Tibial artery (tissue), 4 donors: Measurements from ENCODE around the gene HHAT.

Experiments
- DNase-seq, 2 donors: peaks; one replicate each; pipeline ENCODE4 v3.0.0-alpha.2; 2019
- H3K27ac ChIP-seq, 2 donors: fragments of 200-600 bp; sonication (generic) in 1 of 2; 1 replicate in 1 of 2; 2 replicates in 1 of 2; pipeline ENCODE4 v1.5.1; 2018 to 2019; ENCODE audit warnings: mild to moderate bottlenecking in 1 of 2
- H3K27me3 ChIP-seq, 2 donors: fragments of 200-600 bp; sonication (generic) in 1 of 2; one replicate each; pipeline versions ENCODE4 v1.5.1 to v1.6.0; 2016 to 2019
- H3K36me3 ChIP-seq, 3 donors: fragments of 200-600 bp; sonication (generic) in 2 of 3; one replicate each; pipeline ENCODE4 v1.5.1; 2016 to 2019; ENCODE audit warnings: mild to moderate bottlenecking in 2 of 3
- H3K4me1 ChIP-seq, 4 donors: fragments of 200-600 bp; sonication (generic) in 2 of 4; 1 replicate in 3 of 4; 2 replicates in 1 of 4; pipeline ENCODE4 v1.5.1; 2016 to 2019
- H3K4me3 ChIP-seq, 2 donors: fragments of 200-600 bp; sonication (generic) in 1 of 2; 1 replicate in 1 of 2; 2 replicates in 1 of 2; pipeline ENCODE4 v1.5.1; 2018 to 2019; ENCODE audit warnings: mild to moderate bottlenecking in 2 of 2
- H3K9me3 ChIP-seq, 3 donors: fragments of 200-600 bp; sonication (generic) in 1 of 3; one replicate each; pipeline ENCODE4 v1.5.1; 2016 to 2019
- intact Hi-C: fragments of 100-400 bp; cut with DNase I; formaldehyde crosslinking; loops from one replicate; pipeline ENCODE4 v1.15.0; 2023; ENCODE audit warnings: low total_unique reads
- TF ChIP-seq, protein P1 (sequence below), 2 experiments: fragments of 200-600 bp in 1 of 2; fragments of 450-650 bp in 1 of 2; IDR thresholded peaks; one replicate each; pipeline ENCODE4 v1.5.1; 2017 to 2019; ENCODE audit warnings: antibody characterized with exemption in 2 of 2, mild to moderate bottlenecking in 1 of 2, moderate library complexity in 1 of 2

HHAT gene

GRCh38 chr1:210645582-210646257, 317.0 kb downstream of the HHAT start:
- H3K4me3 ChIP-seq: no peak overlapping the region
- no peaks in the 10 kb centered on the region for H3K9me3 ChIP-seq
- no peaks in the 10 kb centered on the region for H3K4me1 ChIP-seq
- intact Hi-C loops: loop anchor here (5.0 kb wide), 1 partner anchor 1258 kb away; no protein-coding TSS in a partner anchor
- H3K27me3 ChIP-seq: no peaks in the 10 kb centered on the region
- no peaks in the 10 kb centered on the region for H3K36me3 ChIP-seq
- TF ChIP-seq, protein P1, sequence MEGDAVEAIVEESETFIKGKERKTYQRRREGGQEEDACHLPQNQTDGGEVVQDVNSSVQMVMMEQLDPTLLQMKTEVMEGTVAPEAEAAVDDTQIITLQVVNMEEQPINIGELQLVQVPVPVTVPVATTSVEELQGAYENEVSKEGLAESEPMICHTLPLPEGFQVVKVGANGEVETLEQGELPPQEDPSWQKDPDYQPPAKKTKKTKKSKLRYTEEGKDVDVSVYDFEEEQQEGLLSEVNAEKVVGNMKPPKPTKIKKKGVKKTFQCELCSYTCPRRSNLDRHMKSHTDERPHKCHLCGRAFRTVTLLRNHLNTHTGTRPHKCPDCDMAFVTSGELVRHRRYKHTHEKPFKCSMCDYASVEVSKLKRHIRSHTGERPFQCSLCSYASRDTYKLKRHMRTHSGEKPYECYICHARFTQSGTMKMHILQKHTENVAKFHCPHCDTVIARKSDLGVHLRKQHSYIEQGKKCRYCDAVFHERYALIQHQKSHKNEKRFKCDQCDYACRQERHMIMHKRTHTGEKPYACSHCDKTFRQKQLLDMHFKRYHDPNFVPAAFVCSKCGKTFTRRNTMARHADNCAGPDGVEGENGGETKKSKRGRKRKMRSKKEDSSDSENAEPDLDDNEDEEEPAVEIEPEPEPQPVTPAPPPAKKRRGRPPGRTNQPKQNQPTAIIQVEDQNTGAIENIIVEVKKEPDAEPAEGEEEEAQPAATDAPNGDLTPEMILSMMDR (IDR thresholded peaks at IDR 0.05): no peak
- no peak overlapping the region for H3K27ac ChIP-seq
- DNase-seq: no peak

DNA sequence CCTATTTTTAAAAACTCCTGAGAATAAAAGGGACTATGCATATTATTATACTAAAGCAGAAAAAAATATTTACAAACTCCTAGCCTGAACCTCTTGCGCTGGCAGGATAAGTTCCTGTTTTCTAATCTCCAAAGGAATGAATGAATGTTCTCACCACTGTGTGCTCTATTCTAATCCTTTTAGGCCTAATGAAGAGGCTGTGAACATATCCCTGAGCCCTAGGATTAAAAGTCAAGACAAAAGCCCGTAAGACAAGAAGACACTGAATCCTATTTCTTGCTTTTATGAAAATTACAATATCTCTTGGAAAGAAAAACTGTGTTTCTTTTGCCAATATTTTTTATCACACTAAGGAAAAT, 317.5 kb downstream of the HHAT start:
- no peak overlapping the region for H3K4me3 ChIP-seq
- TF ChIP-seq, protein P1 (IDR thresholded peaks at IDR 0.05): no peak
- no peaks in the 10 kb centered on the region for H3K4me1 ChIP-seq
- intact Hi-C loops: loop anchor here (5.0 kb wide), 1 partner anchor 1259 kb away; no protein-coding TSS in a partner anchor
- H3K27ac ChIP-seq: no peak overlapping the region
- H3K9me3 ChIP-seq: no peaks in the 10 kb centered on the region
- no peak for DNase-seq
- no peaks in the 10 kb centered on the region for H3K27me3 ChIP-seq
- H3K36me3 ChIP-seq: no peaks in the 10 kb centered on the region

- Histone ChIP-seq H3K27ac (no peak overlapping the region), H3K4me3 (no peak overlapping the region), H3K36me3 (no peaks in the 10 kb centered on the region), H3K27me3 (no peaks in the 10 kb centered on the region), H3K9me3 (no peaks in the 10 kb centered on the region), H3K4me1 (no peaks in the 10 kb centered on the region)
- intact Hi-C loops: loop anchor here (5.0 kb wide), 1 partner anchor 1260 kb away; no protein-coding TSS in a partner anchor
- TF ChIP-seq, protein P1 (IDR thresholded peaks at IDR 0.05): no peak
- DNase-seq: no peak
These were observed 319.0 kb downstream of the HHAT start for GRCh38 chr1:210647406-210648333.

DNA sequence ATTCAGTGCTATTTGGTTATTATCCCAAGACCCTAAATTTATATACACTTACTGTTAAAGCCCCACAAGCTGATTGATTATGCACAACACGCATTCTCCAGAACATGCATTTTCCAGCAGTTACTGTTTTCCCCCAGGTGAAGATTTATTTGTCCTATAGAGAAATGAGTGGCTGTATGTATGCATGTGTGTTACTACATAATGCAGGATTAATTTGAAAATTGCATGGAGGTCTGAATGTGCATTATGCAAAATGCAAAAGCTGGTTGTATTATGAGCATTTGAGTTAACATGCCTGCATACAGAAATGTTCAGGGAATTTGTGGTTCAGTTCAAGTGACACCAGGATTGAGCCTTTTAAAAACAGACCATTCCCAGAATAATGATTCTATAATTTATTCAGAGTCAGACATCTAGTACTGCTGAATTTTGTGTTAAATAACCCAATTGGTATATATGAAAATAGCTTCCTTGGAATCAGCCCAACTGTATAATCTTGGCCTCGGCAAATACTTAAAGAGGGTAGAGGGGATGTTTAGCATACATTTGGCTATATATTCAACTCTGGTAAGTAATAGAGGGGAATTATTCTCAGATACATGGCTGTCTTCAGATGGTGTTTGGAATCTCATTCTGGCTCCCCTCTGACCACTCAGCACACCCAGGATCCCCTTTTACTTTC, 320.0 kb downstream of the HHAT start:
- no peaks in the 10 kb centered on the region for H3K9me3 ChIP-seq
- H3K4me1 ChIP-seq: no peaks in the 10 kb centered on the region
- H3K4me3 ChIP-seq: no peak overlapping the region
- TF ChIP-seq, protein P1 (IDR thresholded peaks at IDR 0.05): no peak
- H3K27ac ChIP-seq: no peak overlapping the region
- no peak for DNase-seq
- H3K27me3 ChIP-seq: no peaks in the 10 kb centered on the region
- no peaks in the 10 kb centered on the region for H3K36me3 ChIP-seq
- intact Hi-C loops: loop anchor here (5.0 kb wide), 1 partner anchor 1261 kb away; no protein-coding TSS in a partner anchor

DNA sequence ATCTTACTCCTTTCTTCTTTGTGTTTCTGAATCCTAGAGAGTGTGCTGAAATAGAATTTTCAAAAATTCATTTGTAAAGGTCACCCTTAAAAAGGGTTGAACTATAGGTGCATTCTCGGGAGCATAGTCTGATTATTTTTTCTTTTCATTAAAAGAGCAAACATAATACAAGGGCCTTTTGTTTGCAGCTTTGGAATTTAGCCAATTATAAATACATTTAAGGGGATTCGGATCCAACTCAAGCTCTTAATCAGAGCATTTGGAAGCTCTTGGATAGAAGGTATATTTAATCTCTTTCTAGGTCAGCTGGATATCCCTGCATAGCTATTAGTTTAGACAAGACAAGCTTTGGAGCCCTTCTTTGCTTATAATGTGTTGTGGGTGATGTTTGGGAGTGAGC, 321.7 kb downstream of the HHAT start:
- H3K27ac ChIP-seq: no peak overlapping the region
- H3K4me1 ChIP-seq: no peaks in the 10 kb centered on the region
- H3K27me3 ChIP-seq: no peaks in the 10 kb centered on the region
- H3K36me3 ChIP-seq: no peaks in the 10 kb centered on the region
- no peak overlapping the region for H3K4me3 ChIP-seq
- H3K9me3 ChIP-seq: no peaks in the 10 kb centered on the region
- TF ChIP-seq, protein P1 (IDR thresholded peaks at IDR 0.05): no peak
- intact Hi-C loops: no loop called here
- DNase-seq: no peak
